HEK293T (cell line): Measurements from ENCODE around the gene HOXD12.

Experiments
- CTCF ChIA-PET: fragments of 350-600 bp; formaldehyde crosslinking; extraction: SDS; loops from one replicate; lab custom pipeline; 2021; ENCODE audit warnings: antibody characterized with exemption, inconsistent platforms; lab: Yijun Ruan, JAX
- POLR2A ChIA-PET: fragments of 350-600 bp; formaldehyde crosslinking; extraction: SDS; loops from one replicate; lab custom pipeline; 2020; ENCODE audit warnings: antibody characterized with exemption, inconsistent platforms; lab: Yijun Ruan, JAX
- DNase-seq: peaks from one replicate; pipeline ENCODE4 v3.0.0; 2012; ENCODE audit warnings: mixed read lengths; ENCODE audit errors: extremely low spot score
- ARNT ChIP-seq: fragments of 450-650 bp; IDR thresholded peaks from 2 replicates; pipeline ENCODE4 v1.6.1; 2017; ENCODE audit warnings: mild to moderate bottlenecking
- BHLHE40 ChIP-seq: fragments of 450-650 bp; IDR thresholded peaks from 2 replicates; pipeline ENCODE4 v1.6.1; 2016; ENCODE audit warnings: mild to moderate bottlenecking, moderate library complexity, borderline replicate concordance
- CTBP1 ChIP-seq: fragments of 450-650 bp; IDR thresholded peaks from 2 replicates; pipeline ENCODE4 v1.6.1; 2016; ENCODE audit warnings: borderline replicate concordance
- ELF4 ChIP-seq: fragments of 450-650 bp; IDR thresholded peaks from 2 replicates; pipeline ENCODE4 v1.6.1; 2017; ENCODE audit warnings: antibody characterized with exemption
- FOXA1 ChIP-seq: fragments of 450-650 bp; IDR thresholded peaks from 2 replicates; pipeline ENCODE4 v1.6.1; 2016; ENCODE audit warnings: mild to moderate bottlenecking
- FOXK2 ChIP-seq: fragments of 450-650 bp; IDR thresholded peaks from 2 replicates; pipeline ENCODE4 v1.6.1; 2016; ENCODE audit warnings: mild to moderate bottlenecking
- FOXM1 ChIP-seq: fragments of 450-650 bp; IDR thresholded peaks from 2 replicates; pipeline ENCODE4 v1.6.1; 2017; ENCODE audit warnings: mild to moderate bottlenecking, borderline replicate concordance
- HDGF ChIP-seq: fragments of 450-650 bp; IDR thresholded peaks from 2 replicates; pipeline ENCODE4 v1.6.1; 2017; ENCODE audit warnings: antibody characterized with exemption, borderline replicate concordance
- L3MBTL2 ChIP-seq: fragments of 450-650 bp; conservative IDR thresholded peaks from 2 replicates; pipeline ENCODE4 v1.6.1; 2016; ENCODE audit warnings: mild to moderate bottlenecking
- LEF1 ChIP-seq: fragments of 450-650 bp; IDR thresholded peaks from 2 replicates; pipeline ENCODE4 v1.6.1; 2017; ENCODE audit warnings: mild to moderate bottlenecking, borderline replicate concordance
- NFRKB ChIP-seq: fragments of 450-650 bp; IDR thresholded peaks from 2 replicates; pipeline ENCODE4 v1.6.1; 2016; ENCODE audit warnings: mild to moderate bottlenecking, moderate library complexity
- PKNOX1 ChIP-seq: fragments of 450-650 bp; IDR thresholded peaks from 2 replicates; pipeline ENCODE4 v1.6.1; 2016
- SP1 ChIP-seq: fragments of 450-650 bp; IDR thresholded peaks from 2 replicates; pipeline ENCODE4 v1.6.1; 2017
- SUZ12 ChIP-seq: fragments of 450-650 bp; IDR thresholded peaks from 2 replicates; pipeline ENCODE4 v1.6.1; 2016; ENCODE audit warnings: mild to moderate bottlenecking
- TARDBP ChIP-seq: fragments of 450-650 bp; IDR thresholded peaks from 2 replicates; pipeline ENCODE4 v1.6.1; 2016
- ZNF384 ChIP-seq: fragments of 450-650 bp; IDR thresholded peaks from 2 replicates; pipeline ENCODE4 v1.6.1; 2016

Gene HOXD12

GRCh38 chr2:176088048-176088936, 11.3 kb upstream of the HOXD12 start:
- TF ChIP-seq TARDBP = 0 out of 2 replicates have a peak, but pooled peaks have one; percentile 38
- peak; percentile 42; the same call in 1 of the 2 replicates for TF ChIP-seq L3MBTL2
- TF ChIP-seq ARNT = no peak
- no peak for TF ChIP-seq CTBP1
- TF ChIP-seq FOXM1 = no peak
- no peak for TF ChIP-seq NFRKB
- no peak for TF ChIP-seq PKNOX1
- DNase-seq = no peak
- ChIA-PET POLR2A (interaction anchor here (0.7 to 1.8 kb wide), 2 partner anchors 16 to 18 kb away, joined by 4 to 5 read pairs; no protein-coding TSS in a partner anchor), CTCF (interaction anchor here (0.6 to 0.7 kb wide), 2 partner anchors 9 kb away, joined by 3 to 4 read pairs; no protein-coding TSS in a partner anchor)

- ChIA-PET POLR2A (interaction anchor here (1.8 kb wide), 1 partner anchor 17 kb away, joined by 5 read pairs; no protein-coding TSS in a partner anchor), CTCF (interaction anchor here (0.7 kb wide), 1 partner anchor 8 kb away, joined by 3 read pairs; no protein-coding TSS in a partner anchor)
- DNase-seq = no peak
- TF ChIP-seq LEF1 (no peak), BHLHE40 (no peak), HDGF (no peak), NFRKB (no peak)
Measured at GRCh38 chr2:176088937-176089842, 10.4 kb upstream of the HOXD12 start.

GRCh38 chr2:176089843-176090395, 9.7 kb upstream of the HOXD12 start:
- TF ChIP-seq SP1 (no peak), ZNF384 (no peak), FOXK2 (no peak), TARDBP (no peak), L3MBTL2 (no peak), BHLHE40 (no peak), HDGF (no peak), FOXM1 (no peak), ELF4 (no peak), SUZ12 (no peak), CTBP1 (no peak), NFRKB (no peak), LEF1 (no peak), FOXA1 (no peak), ARNT (no peak), PKNOX1 (no peak)
- no peak for DNase-seq
- POLR2A ChIA-PET = interaction anchor here (1.8 kb wide), 1 partner anchor 16 kb away, joined by 5 read pairs; no protein-coding TSS in a partner anchor
- CTCF ChIA-PET = no interaction called here

GRCh38 chr2:176090862-176091261, 8.7 kb upstream of the HOXD12 start:
- ChIA-PET POLR2A (no interaction called here), CTCF (no interaction called here)
- DNase-seq = no peak
- TF ChIP-seq LEF1 (no peak), ZNF384 (no peak), SUZ12 (no peak), NFRKB (no peak), FOXA1 (no peak), L3MBTL2 (no peak), FOXK2 (no peak), HDGF (no peak), PKNOX1 (no peak), FOXM1 (no peak), ELF4 (no peak)
